K562 (cell line): ENCODE data around the gene MINPP1. TPM values are rescaled to one million over a fixed set of nuclear protein-coding genes. Genes with fewer than 3 reads are reported as not detected.

Experiments
- AFF4 ChIP-seq: sonication (generic); formaldehyde crosslinking; IDR thresholded peaks from 2 replicates; pipeline ENCODE4 v1.8.0; 2023; ENCODE audit warnings: mild to moderate bottlenecking, missing genetic modification reagents
- ATF1 ChIP-seq, 2 experiments: fragments of 450-650 bp in 1 of 2; IDR thresholded peaks; 2 replicates each; pipeline ENCODE4 v1.6.1; 2016; ENCODE audit warnings: missing compliant biosample characterization in 1 of 2, missing genetic modification characterization in 1 of 2
- BMI1 ChIP-seq: fragments of 150-350 bp; IDR thresholded peaks from 2 replicates; pipeline ENCODE4 v1.6.1; 2014; ENCODE audit warnings: low read length
- ETV1 ChIP-seq: fragments of 450-650 bp; conservative IDR thresholded peaks from 2 replicates; pipeline ENCODE4 v1.6.1; 2016; ENCODE audit warnings: missing genetic modification characterization, control low read depth, low read depth, missing compliant biosample characterization
- EWSR1 ChIP-seq: fragments of 450-650 bp; IDR thresholded peaks from 2 replicates; pipeline ENCODE4 v1.6.1; 2018; ENCODE audit warnings: borderline replicate concordance, mild to moderate bottlenecking, low read depth, moderate library complexity; ENCODE audit not compliant: partially characterized antibody
- GTF2B ChIP-seq: IDR thresholded peaks from 2 replicates; pipeline ENCODE4 v1.6.1; 2011; ENCODE audit not compliant: insufficient read length; ENCODE audit errors: extremely low read depth
- GTF2F1 ChIP-seq: IDR thresholded peaks from 2 replicates; pipeline ENCODE4 v1.6.1; 2011; ENCODE audit warnings: low read depth, low read length, improper control_type of control experiment
- HCFC1 ChIP-seq: IDR thresholded peaks from 2 replicates; pipeline ENCODE4 v1.6.1; 2012; ENCODE audit warnings: low read depth, low read length, improper control_type of control experiment
- KLF13 ChIP-seq: fragments of 450-650 bp; IDR thresholded peaks from 2 replicates; pipeline ENCODE4 v1.6.1; 2016; ENCODE audit warnings: missing genetic modification characterization, low read depth, mild to moderate bottlenecking, missing compliant biosample characterization, moderate library complexity, borderline replicate concordance
- MAX ChIP-seq: sonication (generic); formaldehyde crosslinking; IDR thresholded peaks from 2 replicates; pipeline ENCODE4 v1.9.0; 2022; ENCODE audit warnings: mild to moderate bottlenecking, missing genetic modification reagents
- NR3C1 ChIP-seq: sonication (generic); formaldehyde crosslinking; IDR thresholded peaks from 2 replicates; pipeline ENCODE4 v1.8.1; 2022; ENCODE audit warnings: missing genetic modification reagents
- PHF8 ChIP-seq: fragments of 200-600 bp; sonication (generic); IDR thresholded peaks from 2 replicates; pipeline ENCODE4 v1.6.1; 2012; ENCODE audit warnings: mixed run types, mild to moderate bottlenecking, inconsistent platforms, low read length, moderate library complexity, borderline replicate concordance
- SIN3B ChIP-seq: fragments of 450-650 bp; IDR thresholded peaks from 2 replicates; pipeline ENCODE4 v1.6.1; 2017; ENCODE audit warnings: low read depth, mild to moderate bottlenecking, moderate library complexity
- STAT5A ChIP-seq: IDR thresholded peaks from 2 replicates; pipeline ENCODE4 v1.6.1; 2012; ENCODE audit warnings: low read length, inconsistent platforms, borderline replicate concordance
- polyA plus RNA-seq, 8 experiments: library from polyadenylated mRNA; depleted of rRNA in 4 of 8; stranded (reverse) in 5 of 8; unstranded in 3 of 8; fragments of >200 nt; fragmentation: Nextera tagmentation in 2 of 8; fragmentation: Illumina TruSeq in 1 of 8; extraction: Ambion mirVana in 2 of 8; extraction: Trizol in 1 of 8; gene quantifications; 2 replicates each; pipeline versions ENCODE4 v1.2.1 to v1.2.3, GENCODE V29; 2011 to 2014; ENCODE audit warnings: inconsistent platforms in 1 of 8, missing spikeins in 1 of 8
- total RNA-seq, 7 experiments: library from RNA; depleted of rRNA in 6 of 7; stranded (reverse); fragments of >200 nt in 6 of 7; fragmentation: Illumina TruSeq in 2 of 7; extraction: Trizol in 2 of 7; gene quantifications; 2 replicates each; pipeline versions ENCODE4 v1.2.1 to v1.2.3, GENCODE V29; 2011 to 2021; ENCODE audit warnings: low replicate concordance in 1 of 7
- TF ChIP-seq, protein P1 (sequence below): sonication (generic); formaldehyde crosslinking; IDR thresholded peaks from 2 replicates; pipeline ENCODE4 v1.8.0; 2022; ENCODE audit warnings: mild to moderate bottlenecking, missing genetic modification reagents

The MINPP1 gene
- total and polyA plus RNA-seq, 9 of the 15 experiments (the other 6 are each of a cell fraction or from before 2014, with no cell fraction given): 11.5 to 44.5 (median 27.1) TPM

DNA sequence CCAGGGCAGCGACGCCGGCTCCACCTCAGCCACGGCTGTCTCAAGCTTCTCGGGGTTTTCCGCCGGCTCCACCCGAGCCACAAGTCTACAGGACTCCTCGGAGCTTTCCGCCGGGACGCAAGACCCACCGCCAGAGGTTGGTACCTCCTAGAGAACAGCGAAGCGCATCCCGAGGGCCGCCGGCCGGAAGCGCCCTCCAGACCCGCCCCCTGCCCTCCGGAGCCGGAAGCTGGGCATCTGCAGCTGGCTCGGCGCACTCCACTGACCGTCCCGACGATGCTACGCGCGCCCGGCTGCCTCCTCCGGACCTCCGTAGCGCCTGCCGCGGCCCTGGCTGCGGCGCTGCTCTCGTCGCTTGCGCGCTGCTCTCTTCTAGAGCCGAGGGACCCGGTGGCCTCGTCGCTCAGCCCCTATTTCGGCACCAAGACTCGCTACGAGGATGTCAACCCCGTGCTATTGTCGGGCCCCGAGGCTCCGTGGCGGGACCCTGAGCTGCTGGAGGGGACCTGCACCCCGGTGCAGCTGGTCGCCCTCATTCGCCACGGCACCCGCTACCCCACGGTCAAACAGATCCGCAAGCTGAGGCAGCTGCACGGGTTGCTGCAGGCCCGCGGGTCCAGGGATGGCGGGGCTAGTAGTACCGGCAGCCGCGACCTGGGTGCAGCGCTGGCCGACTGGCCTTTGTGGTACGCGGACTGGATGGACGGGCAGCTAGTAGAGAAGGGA, at the start of gene MINPP1 (continued):
- no peak for TF ChIP-seq GTF2F1
- TF ChIP-seq BMI1: no peak
- TF ChIP-seq EWSR1: no peak
- TF ChIP-seq ETV1 (tag): peak; percentile 48; the same call in 1 of the 2 replicates
- TF ChIP-seq HCFC1: peak; percentile 53
- TF ChIP-seq SIN3B: peak; percentile 49; the same call in 1 of the 2 replicates
- no peak for TF ChIP-seq STAT5A
- TF ChIP-seq AFF4: 0 out of 2 replicates have a peak, but pooled peaks have one; percentile 44
- no peak for TF ChIP-seq ATF1 (CRISPR knock-in tag; IDR thresholded peaks at IDR 0.05)
- TF ChIP-seq ATF1 (tag; IDR thresholded peaks at IDR 0.05): peak; percentile 67
- TF ChIP-seq MAX (CRISPR knock-in tag): peak; percentile 46; the same call in 1 of the 2 replicates
- TF ChIP-seq KLF13: no peak
- 0 out of 2 replicates have a peak, but pooled peaks have one; percentile 38 for TF ChIP-seq NR3C1 (CRISPR knock-in tag)
- TF ChIP-seq, protein P1, sequence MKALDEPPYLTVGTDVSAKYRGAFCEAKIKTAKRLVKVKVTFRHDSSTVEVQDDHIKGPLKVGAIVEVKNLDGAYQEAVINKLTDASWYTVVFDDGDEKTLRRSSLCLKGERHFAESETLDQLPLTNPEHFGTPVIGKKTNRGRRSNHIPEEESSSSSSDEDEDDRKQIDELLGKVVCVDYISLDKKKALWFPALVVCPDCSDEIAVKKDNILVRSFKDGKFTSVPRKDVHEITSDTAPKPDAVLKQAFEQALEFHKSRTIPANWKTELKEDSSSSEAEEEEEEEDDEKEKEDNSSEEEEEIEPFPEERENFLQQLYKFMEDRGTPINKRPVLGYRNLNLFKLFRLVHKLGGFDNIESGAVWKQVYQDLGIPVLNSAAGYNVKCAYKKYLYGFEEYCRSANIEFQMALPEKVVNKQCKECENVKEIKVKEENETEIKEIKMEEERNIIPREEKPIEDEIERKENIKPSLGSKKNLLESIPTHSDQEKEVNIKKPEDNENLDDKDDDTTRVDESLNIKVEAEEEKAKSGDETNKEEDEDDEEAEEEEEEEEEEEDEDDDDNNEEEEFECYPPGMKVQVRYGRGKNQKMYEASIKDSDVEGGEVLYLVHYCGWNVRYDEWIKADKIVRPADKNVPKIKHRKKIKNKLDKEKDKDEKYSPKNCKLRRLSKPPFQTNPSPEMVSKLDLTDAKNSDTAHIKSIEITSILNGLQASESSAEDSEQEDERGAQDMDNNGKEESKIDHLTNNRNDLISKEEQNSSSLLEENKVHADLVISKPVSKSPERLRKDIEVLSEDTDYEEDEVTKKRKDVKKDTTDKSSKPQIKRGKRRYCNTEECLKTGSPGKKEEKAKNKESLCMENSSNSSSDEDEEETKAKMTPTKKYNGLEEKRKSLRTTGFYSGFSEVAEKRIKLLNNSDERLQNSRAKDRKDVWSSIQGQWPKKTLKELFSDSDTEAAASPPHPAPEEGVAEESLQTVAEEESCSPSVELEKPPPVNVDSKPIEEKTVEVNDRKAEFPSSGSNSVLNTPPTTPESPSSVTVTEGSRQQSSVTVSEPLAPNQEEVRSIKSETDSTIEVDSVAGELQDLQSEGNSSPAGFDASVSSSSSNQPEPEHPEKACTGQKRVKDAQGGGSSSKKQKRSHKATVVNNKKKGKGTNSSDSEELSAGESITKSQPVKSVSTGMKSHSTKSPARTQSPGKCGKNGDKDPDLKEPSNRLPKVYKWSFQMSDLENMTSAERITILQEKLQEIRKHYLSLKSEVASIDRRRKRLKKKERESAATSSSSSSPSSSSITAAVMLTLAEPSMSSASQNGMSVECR: peak; percentile 90
- TF ChIP-seq GTF2B: no peak
- peak; percentile 69; the same call in 1 of the 2 replicates for TF ChIP-seq PHF8
